Measurements from ENCODE around the gene ADAM10.

GRCh38 chr15:58682234-58682633 lies 67.3 kb downstream of the ADAM10 start:
- TF ChIP-seq CTCF (conservative IDR thresholded peaks at IDR 0.05; ENCODE audit: low read length) (no peak), EZH2phosphoT487 (IDR thresholded peaks at IDR 0.05; ENCODE audit: borderline replicate concordance, low read depth, low read length) (no peak)
